H1 (cell line): ENCODE results near the gene GPANK1. TPM values are rescaled to one million over a fixed set of nuclear protein-coding genes. Genes with fewer than 3 reads are reported as not detected.

Experiments used
- CTCF ChIA-PET: fragments of 300-600 bp; sonication (Branson Sonifier 250); formaldehyde crosslinking; loops from one replicate; lab custom pipeline; 2021; ENCODE audit not compliant: partially characterized antibody; lab: Charles Lee
- POLR2A ChIA-PET: fragments of 300-600 bp; sonication (Branson Sonifier 250); formaldehyde crosslinking; loops from one replicate; lab custom pipeline; 2021; ENCODE audit warnings: inconsistent platforms; ENCODE audit not compliant: partially characterized antibody; lab: Charles Lee
- DNase-seq, 2 experiments: peaks; one replicate each; pipeline versions ENCODE4 v3.0.0 to v3.0.0-alpha.2; 2010 to 2022; ENCODE audit warnings: low spot score in 2 of 2, low read depth in 1 of 2, mixed read lengths in 1 of 2
- FAIRE-seq: peaks from 2 replicates; lab custom pipeline; 2011; peaks lifted over from hg19 to GRCh38; lab: Jason Lieb, UNC
- H2AFZ ChIP-seq: 2 replicates; pipeline ENCODE4 v1.8.1; 2012; ENCODE audit warnings: low read length, inconsistent platforms
- H2AK5ac ChIP-seq: 2 replicates; pipeline ENCODE4 v1.6.1; 2013; ENCODE audit warnings: low read depth, low read length
- H2BK120ac ChIP-seq: replicated peaks from 2 replicates; pipeline ENCODE3; 2013; ENCODE audit warnings: low read depth, low read length, inconsistent platforms
- H2BK12ac ChIP-seq: 2 replicates; pipeline ENCODE4 v1.6.1; 2013; ENCODE audit warnings: low read depth, low read length
- H2BK15ac ChIP-seq: 2 replicates; pipeline ENCODE4 v1.6.1; 2013; ENCODE audit warnings: low read length
- H2BK20ac ChIP-seq: 2 replicates; pipeline ENCODE4 v1.6.1; 2013; ENCODE audit warnings: low read length
- H2BK5ac ChIP-seq: 2 replicates; pipeline ENCODE4 v1.6.1; 2013; ENCODE audit warnings: low read depth, low read length
- H3K14ac ChIP-seq: 2 replicates; pipeline ENCODE4 v1.6.1; 2013; ENCODE audit warnings: inconsistent platforms; ENCODE audit not compliant: insufficient read length
- H3K18ac ChIP-seq: 2 replicates; pipeline ENCODE4 v1.6.1; 2013; ENCODE audit warnings: low read length; ENCODE audit errors: extremely low read depth
- H3K23ac ChIP-seq: 2 replicates; pipeline ENCODE4 v1.6.1; 2013; ENCODE audit warnings: inconsistent platforms; ENCODE audit not compliant: insufficient read length
- H3K23me2 ChIP-seq: 2 replicates; pipeline ENCODE4 v1.6.1; 2013; ENCODE audit warnings: low read depth, low read length
- H3K27ac ChIP-seq: 2 replicates; pipeline ENCODE4 v1.6.1; 2011; ENCODE audit warnings: low read depth, low read length, inconsistent platforms
- H3K27me3 ChIP-seq, 4 experiments: replicated peaks in 1 of 4; 1 replicate in 1 of 4; 2 replicates in 3 of 4; pipeline versions ENCODE4 v1.6.1 to v1.8.1; 2011 to 2013; ENCODE audit warnings: low read length in 3 of 4, mild to moderate bottlenecking in 3 of 4, inconsistent platforms in 2 of 4, mixed read lengths in 2 of 4, moderate library complexity in 1 of 4; ENCODE audit not compliant: control insufficient read depth in 3 of 4, insufficient read depth in 3 of 4; ENCODE audit errors: extremely low read depth in 1 of 4
- H3K36me3 ChIP-seq, 4 experiments: 2 replicates each; pipeline versions ENCODE4 v1.6.1 to v1.8.1; 2011 to 2013; ENCODE audit warnings: mild to moderate bottlenecking in 4 of 4, low read length in 3 of 4, moderate library complexity in 2 of 4, control low read depth in 1 of 4, inconsistent platforms in 1 of 4; ENCODE audit not compliant: insufficient read depth in 4 of 4, control insufficient read depth in 2 of 4
- H3K4ac ChIP-seq: replicated peaks from 2 replicates; pipeline ENCODE3; 2013; ENCODE audit warnings: low read length, low read depth, mixed read lengths, inconsistent platforms; ENCODE audit not compliant: insufficient read length
- H3K4me1 ChIP-seq, 4 experiments: replicated peaks in 1 of 4; 1 replicate in 1 of 4; 2 replicates in 3 of 4; pipeline versions ENCODE4 v1.6.1 to v1.8.1; 2011 to 2013; ENCODE audit warnings: low read length in 3 of 4, inconsistent platforms in 2 of 4, mixed read lengths in 1 of 4; ENCODE audit not compliant: insufficient read depth in 4 of 4, control insufficient read depth in 3 of 4
- H3K4me2 ChIP-seq, 2 experiments: 2 replicates each; pipeline versions ENCODE4 v1.6.1 to v1.8.1; 2011 to 2013; ENCODE audit warnings: low read depth in 2 of 2, low read length in 2 of 2, control low read depth in 1 of 2, inconsistent platforms in 1 of 2, mild to moderate bottlenecking in 1 of 2; ENCODE audit not compliant: insufficient read depth in 1 of 2
- H3K4me3 ChIP-seq, 4 experiments: fragments of 200-600, 300-600 bp in 1 of 4; sonication (generic), shearing (Covaris generic), sonication (Bioruptor Twin) in 1 of 4; 2 replicates each; pipeline versions ENCODE4 v1.5.1 to v1.8.1; 2011 to 2016; ENCODE audit warnings: low read length in 4 of 4, low read depth in 3 of 4, control low read depth in 2 of 4, inconsistent platforms in 2 of 4, mild to moderate bottlenecking in 2 of 4, mixed read lengths in 1 of 4, moderate library complexity in 1 of 4; ENCODE audit not compliant: insufficient read depth in 2 of 4; ENCODE audit errors: extremely low read depth in 1 of 4
- H3K56ac ChIP-seq: replicated peaks from 2 replicates; pipeline ENCODE3; 2013; ENCODE audit warnings: low read depth, mild to moderate bottlenecking, mixed read lengths, low read length, inconsistent platforms; ENCODE audit not compliant: insufficient read length
- H3K79me1 ChIP-seq: 2 replicates; pipeline ENCODE4 v1.6.1; 2013; ENCODE audit warnings: low read depth, low read length, control low read depth
- H3K79me2 ChIP-seq, 2 experiments: 2 replicates each; pipeline versions ENCODE4 v1.6.1 to v1.8.1; 2012 to 2013; ENCODE audit warnings: low read length in 2 of 2, mild to moderate bottlenecking in 2 of 2, inconsistent platforms in 1 of 2; ENCODE audit not compliant: insufficient read depth in 2 of 2, control insufficient read depth in 1 of 2
- H3K9ac ChIP-seq, 4 experiments: replicated peaks in 1 of 4; 1 replicate in 1 of 4; 2 replicates in 3 of 4; pipeline versions ENCODE4 v1.6.1 to v1.8.1; 2011 to 2013; ENCODE audit warnings: low read depth in 3 of 4, low read length in 3 of 4, control low read depth in 2 of 4, mild to moderate bottlenecking in 2 of 4, moderate library complexity in 2 of 4, inconsistent platforms in 1 of 4; ENCODE audit errors: extremely low read depth in 1 of 4
- H3K9me3 ChIP-seq, 2 experiments: 2 replicates each; pipeline versions ENCODE4 v1.6.1 to v1.8.1; 2012 to 2013; ENCODE audit warnings: mild to moderate bottlenecking in 2 of 2, moderate library complexity in 2 of 2, control low read depth in 1 of 2, inconsistent platforms in 1 of 2, low read depth in 1 of 2, low read length in 1 of 2, mixed read lengths in 1 of 2; ENCODE audit not compliant: insufficient read depth in 2 of 2
- H4K20me1 ChIP-seq, 2 experiments: replicated peaks in 1 of 2; 2 replicates each; pipeline versions ENCODE3 to v1.8.1; 2011 to 2013; ENCODE audit warnings: inconsistent platforms in 2 of 2, low read length in 2 of 2, mild to moderate bottlenecking in 1 of 2; ENCODE audit not compliant: insufficient read depth in 2 of 2, control insufficient read depth in 1 of 2
- H4K5ac ChIP-seq: 2 replicates; pipeline ENCODE4 v1.6.1; 2013; ENCODE audit warnings: low read length, low read depth, mixed read lengths, inconsistent platforms; ENCODE audit not compliant: insufficient read length
- H4K8ac ChIP-seq: 2 replicates; pipeline ENCODE4 v1.8.0; 2013; ENCODE audit warnings: mild to moderate bottlenecking, moderate library complexity, low read length, inconsistent platforms; ENCODE audit not compliant: insufficient read depth; ENCODE audit errors: extremely low read depth
- H4K91ac ChIP-seq: replicated peaks from 2 replicates; pipeline ENCODE3; 2013; ENCODE audit warnings: low read length, mixed read lengths, inconsistent platforms; ENCODE audit not compliant: insufficient read length
- ATF3 ChIP-seq: IDR thresholded peaks from 2 replicates; pipeline ENCODE4 v1.6.1; 2011; ENCODE audit warnings: low read depth, mild to moderate bottlenecking, low read length; ENCODE audit not compliant: insufficient read depth
- BACH1 ChIP-seq: IDR thresholded peaks from 2 replicates; pipeline ENCODE4 v1.6.1; 2012; ENCODE audit warnings: low read length, improper control_type of control experiment
- CHD1 ChIP-seq: IDR thresholded peaks from 2 replicates; pipeline ENCODE4 v1.6.1; 2012; ENCODE audit warnings: low read depth, low read length, improper control_type of control experiment
- CTBP2 ChIP-seq: IDR thresholded peaks from 2 replicates; pipeline ENCODE4 v1.7.0; 2011; ENCODE audit warnings: borderline replicate concordance, mild to moderate bottlenecking, moderate library complexity, mixed read lengths, low read length; ENCODE audit not compliant: insufficient read depth, insufficient read length
- CTCF ChIP-seq, 3 experiments: IDR thresholded peaks; 1 replicate in 2 of 3; 2 replicates in 1 of 3; pipeline versions ENCODE4 v1.5.1 to v1.6.1; 2011; ENCODE audit warnings: low read length in 3 of 3, mild to moderate bottlenecking in 3 of 3, inconsistent platforms in 2 of 3, low read depth in 1 of 3, moderate library complexity in 1 of 3; ENCODE audit not compliant: insufficient read depth in 1 of 3; ENCODE audit errors: control extremely low read depth in 1 of 3
- KDM1A ChIP-seq: fragments of 200-600, 300-600 bp; sonication (generic); IDR thresholded peaks from 2 replicates; pipeline ENCODE4 v1.7.1; 2016; ENCODE audit warnings: mild to moderate bottlenecking, low read length, borderline replicate concordance
- MAFK ChIP-seq: IDR thresholded peaks from 2 replicates; pipeline ENCODE4 v1.6.1; 2012; ENCODE audit warnings: low read depth, mild to moderate bottlenecking, improper control_type of control experiment, low read length
- SP1 ChIP-seq: IDR thresholded peaks from 2 replicates; pipeline ENCODE4 v1.6.1; 2011; ENCODE audit warnings: low read depth, low read length
- SP2 ChIP-seq: IDR thresholded peaks from 2 replicates; pipeline ENCODE4 v1.6.1; 2012; ENCODE audit warnings: mild to moderate bottlenecking, low read length, inconsistent platforms
- WGBS, 2 experiments: shearing (Covaris generic) in 1 of 2; methylation state at CpG; one replicate each; pipeline versions ENCODE4 v1.1.6 to v1.1.7; 2013 to 2015; ENCODE audit warnings: low lambda C conversion rate in 2 of 2, mixed read lengths in 2 of 2, inconsistent platforms in 1 of 2, low coverage in 1 of 2, missing lambda C conversion rate in 1 of 2; ENCODE audit not compliant: insufficient replicate concordance in 2 of 2, insufficient coverage in 1 of 2, insufficient read length in 1 of 2; ENCODE audit errors: extremely low coverage in 1 of 2, missing lambda C conversion rate in 1 of 2; 5-methylcytosine and 5-hydroxymethylcytosine counted together
- polyA plus RNA-seq, 7 experiments: library from polyadenylated mRNA; depleted of rRNA in 3 of 7; stranded (reverse) in 5 of 7; unstranded in 2 of 7; fragments of >200 nt in 5 of 7; fragments of 200-250 nt in 2 of 7; gene quantifications; 1 replicate in 5 of 7; 2 replicates in 1 of 7; 4 replicates in 1 of 7; pipeline versions ENCODE4 v1.2.1 to v1.2.3, GENCODE V29; 2011 to 2013; ENCODE audit warnings: missing spikeins in 2 of 7, mixed read lengths in 2 of 7
- total RNA-seq: library from RNA; stranded (reverse); fragmentation: NEBNext Ultra II Directional; extraction: Animal tissue kit (Norgen Biotek cat#: 25700); gene quantifications from 2 replicates; pipeline ENCODE4 v1.2.1, GENCODE V29; 2021

Gene GPANK1
- total and polyA plus RNA-seq, 2 of the 8 experiments (the other 6 are each of a cell fraction or from before 2014, with no cell fraction given): 24.5 to 30.2 TPM

GRCh38 chr6:31641370-31641769 lies 23.4 kb downstream of the GPANK1 start:
- Histone ChIP-seq H3K27me3 (no peaks in the 10 kb centered on the region), H3K79me2 (no peaks in the 10 kb centered on the region), H3K4ac (no peak overlapping the region), H2BK12ac (no peak overlapping the region), H3K23ac (no peak overlapping the region), H3K56ac (no peak overlapping the region), H3K79me1 (no peaks in the 10 kb centered on the region; the same call in none of the 2 replicates), H2AFZ (no peak overlapping the region), H3K4me2 (no peak overlapping the region), H4K20me1 (peaks cover 6 to 12% of the 10 kb centered on the region in 2 experiments), H2BK20ac (no peak overlapping the region), H4K8ac (no peak overlapping the region), H3K27ac (no peak overlapping the region), H3K14ac (no peak overlapping the region), H3K9ac (no peak overlapping the region), H3K9me3 (no peaks in the 10 kb centered on the region), H3K18ac (no peak overlapping the region), H3K4me1 (no peaks in the 10 kb centered on the region), H3K23me2 (no peaks in the 10 kb centered on the region), H3K4me3 (no peak overlapping the region), H4K5ac (no peak overlapping the region), H4K91ac (no peak overlapping the region), H2BK15ac (no peak overlapping the region), H2AK5ac (no peak overlapping the region), H2BK120ac (no peak overlapping the region), H2BK5ac (no peak overlapping the region), H3K36me3 (peaks cover 52 to 93% (median 76%) of the 10 kb centered on the region in 4 experiments)
- CTCF ChIA-PET: interaction anchor here (0.8 to 1.0 kb wide), 2 partner anchors 10 to 14 kb away, joined by 3 read pairs; no protein-coding TSS in a partner anchor
- DNase-seq: no peak
- TF ChIP-seq ATF3: no peak
- TF ChIP-seq CHD1: no peak
- no peak for TF ChIP-seq KDM1A
- no peak for TF ChIP-seq MAFK
- TF ChIP-seq SP2: no peak
- no peak for TF ChIP-seq SP1
- no peak for TF ChIP-seq BACH1
- TF ChIP-seq CTBP2: no peak
- TF ChIP-seq CTCF (IDR thresholded peaks at IDR 0.05; ENCODE audit: control extremely low read depth in 1 of 3, insufficient read depth in 1 of 3, low read depth in 1 of 3, low read length in 3 of 3): no peak
- POLR2A ChIA-PET: interaction anchor here (1.5 to 34.9 kb wide), 6 partner anchors 6 to 136 kb away, joined by 3 to 883 read pairs (median 54); partner anchors contain the start of genes APOM, BAG6, C6orf47 and CSNK2B
- WGBS, 2 experiments: 93% methylated on average over 4 of the region's 4 CpGs; no CpG with 5 or more reads in 1 of the 2 experiments
- FAIRE-seq: no peak
